KOPT-K1 (cell line): ENCODE data around the gene ZNF248.
"Not testable (repeated sequence)": the region's sequence is repeated elsewhere in the genome, so short reads cannot be mapped to it uniquely, and the experiment has no call there.

Experiments
- H3K27ac ChIP-seq: fragments of 200-600 bp; sonication (generic); 2 replicates; pipeline ENCODE4 v1.5.1; 2016; ENCODE audit warnings: antibody characterized with exemption, mild to moderate bottlenecking, low read depth, low read length; ENCODE audit not compliant: poor library complexity, severe bottlenecking
- H3K36me3 ChIP-seq: fragments of 200-600 bp; sonication (generic); 2 replicates; pipeline ENCODE4 v1.5.1; 2017; ENCODE audit warnings: antibody characterized with exemption, mild to moderate bottlenecking, low read length, moderate library complexity; ENCODE audit not compliant: insufficient read depth
- H3K9me3 ChIP-seq: fragments of 200-600 bp; sonication (generic); 2 replicates; pipeline ENCODE4 v1.5.1; 2017; ENCODE audit warnings: antibody characterized with exemption, low read length, mild to moderate bottlenecking; ENCODE audit not compliant: insufficient read depth, poor library complexity, severe bottlenecking

The ZNF248 gene

DNA sequence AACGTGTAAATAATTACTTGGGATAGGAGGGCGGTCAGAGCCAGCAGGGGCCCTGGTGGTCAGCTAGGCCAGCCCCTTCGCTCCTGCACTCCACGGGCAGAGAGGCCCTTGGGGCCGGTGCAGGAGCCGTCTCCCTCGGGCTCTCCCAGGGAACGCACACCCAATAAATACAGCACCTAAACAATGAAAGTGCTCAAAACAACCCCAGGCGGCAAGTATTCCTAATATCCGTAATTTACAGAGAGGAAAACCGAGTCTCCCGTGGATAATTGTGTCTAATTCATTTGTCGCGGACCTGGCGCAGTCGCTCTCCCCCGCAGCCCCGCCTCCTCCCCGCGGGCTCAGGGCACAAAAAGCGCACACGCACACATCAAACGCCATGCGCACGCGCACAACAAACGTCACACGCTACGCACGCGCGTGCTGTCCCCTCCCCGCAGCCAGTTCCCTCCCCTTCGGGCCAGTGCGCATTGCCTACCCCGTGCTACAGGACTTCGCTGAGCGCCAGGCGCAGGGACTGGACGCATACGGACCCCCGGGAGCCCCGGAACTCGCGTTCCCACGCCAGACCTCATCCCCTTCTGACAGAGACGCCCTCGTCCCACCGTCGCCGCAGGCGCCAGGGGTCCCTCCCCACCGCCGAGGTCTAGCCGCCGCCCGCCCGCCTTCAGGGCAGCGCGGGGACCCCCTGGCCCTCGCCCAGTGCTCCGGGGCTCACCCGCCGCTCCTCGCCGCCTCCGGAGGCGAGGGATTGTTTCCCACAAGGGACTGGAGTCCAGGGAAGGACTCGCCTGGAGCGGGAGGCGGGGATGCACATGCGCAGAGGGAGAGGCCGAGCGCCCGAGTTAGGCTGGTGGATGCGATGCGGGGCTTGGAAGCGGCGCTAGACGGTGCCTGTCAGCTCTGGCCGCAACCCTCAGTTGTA lies at the start of gene ZNF248:
Gene ZNF248 (minus strand): TSS at position 324 of the 925 bp plus-strand sequence. CDS start 1,300 bp downstream, outside the sequence.
- Histone ChIP-seq H3K36me3 (0 out of 2 replicates have a peak, but pooled peaks cover 7% of the 10 kb centered on the region), H3K27ac (peak within 1 kb of the TSS; percentile 80), H3K9me3 (peaks cover 6% of the 10 kb centered on the region)

- no peak overlapping the region for H3K27ac ChIP-seq
- no peaks in the 10 kb centered on the region for H3K9me3 ChIP-seq
- H3K36me3 ChIP-seq = no peaks in the 10 kb centered on the region
These were observed 49.0 kb upstream of the ZNF248 start for GRCh38 chr10:37906382-37906781.

- H3K27ac ChIP-seq = no peak overlapping the region
- no peaks in the 10 kb centered on the region for H3K36me3 ChIP-seq
- peaks cover 28% of the 10 kb centered on the region for H3K9me3 ChIP-seq
These were observed 39.0 kb upstream of the ZNF248 start for GRCh38 chr10:37896436-37896835.

DNA sequence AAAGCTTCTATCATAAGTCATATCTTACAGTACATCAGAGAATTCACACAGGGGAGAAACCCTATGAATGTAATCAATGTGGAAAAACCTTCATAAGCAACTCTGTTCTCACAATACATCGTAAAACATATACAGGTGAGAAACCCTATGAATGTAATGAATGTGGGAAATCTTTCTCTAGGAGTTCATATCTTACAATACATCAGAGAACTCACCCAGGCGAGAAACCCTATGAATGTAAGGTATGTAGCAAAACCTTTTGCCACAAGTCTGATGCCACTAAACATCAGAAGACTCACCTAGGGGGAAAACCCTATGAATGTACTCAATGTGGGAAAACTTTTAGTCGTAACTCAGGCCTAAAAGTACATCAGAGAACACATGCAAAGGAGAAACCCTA lies 38.3 kb upstream of the ZNF248 start:
- H3K36me3 ChIP-seq = no peaks in the 10 kb centered on the region
- H3K9me3 ChIP-seq = peaks cover 32% of the 10 kb centered on the region
- H3K27ac ChIP-seq = no peak overlapping the region

DNA sequence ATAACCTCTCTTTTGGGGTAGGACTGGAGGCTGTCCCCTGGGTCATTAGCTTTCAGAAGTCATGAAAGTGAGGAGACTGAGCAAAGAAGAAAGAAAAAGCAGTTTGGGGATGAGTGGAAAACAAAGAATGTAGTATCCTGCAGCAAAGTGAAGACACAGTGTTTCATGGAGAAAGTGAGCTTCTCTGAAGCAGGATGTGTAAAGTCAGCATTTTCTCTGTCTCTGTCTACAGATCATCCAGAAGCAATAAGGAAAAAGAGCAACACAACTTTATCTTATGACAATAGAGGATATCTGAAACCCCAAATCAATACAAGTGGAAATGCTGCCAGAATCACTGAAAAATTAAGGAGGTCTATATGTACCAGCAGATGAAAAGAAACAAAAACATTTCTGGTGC lies 28.4 kb upstream of the ZNF248 start:
- Histone ChIP-seq H3K27ac (no peak overlapping the region), H3K36me3 (no peaks in the 10 kb centered on the region), H3K9me3 (no peaks in the 10 kb centered on the region)

GRCh38 chr10:37872955-37873354 lies 15.5 kb upstream of the ZNF248 start:
- Histone ChIP-seq H3K27ac (no peak overlapping the region), H3K36me3 (no peaks in the 10 kb centered on the region), H3K9me3 (peaks cover 4% of the 10 kb centered on the region)

DNA sequence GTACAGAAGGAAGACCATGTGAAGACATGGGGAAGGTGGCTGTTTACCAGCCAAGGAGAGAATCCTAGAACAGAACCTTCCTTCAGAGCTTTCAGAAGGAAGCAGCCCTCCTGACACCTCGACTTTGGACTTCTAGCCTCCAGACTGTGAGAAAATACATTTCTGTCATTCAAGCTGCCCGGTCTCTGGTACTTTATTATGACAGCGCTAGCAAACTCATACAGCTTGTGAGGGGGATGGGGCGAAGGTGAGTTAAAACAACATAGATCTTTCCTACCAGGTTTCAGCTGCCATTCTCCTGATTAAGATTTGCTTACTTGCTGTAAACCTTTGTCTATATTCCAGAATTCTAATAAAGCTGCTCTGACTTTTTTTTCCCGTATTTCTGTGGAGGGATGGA lies 14.9 kb upstream of the ZNF248 start:
- Histone ChIP-seq H3K36me3 (no peaks in the 10 kb centered on the region), H3K27ac (no peak overlapping the region), H3K9me3 (peaks cover 4% of the 10 kb centered on the region)

DNA sequence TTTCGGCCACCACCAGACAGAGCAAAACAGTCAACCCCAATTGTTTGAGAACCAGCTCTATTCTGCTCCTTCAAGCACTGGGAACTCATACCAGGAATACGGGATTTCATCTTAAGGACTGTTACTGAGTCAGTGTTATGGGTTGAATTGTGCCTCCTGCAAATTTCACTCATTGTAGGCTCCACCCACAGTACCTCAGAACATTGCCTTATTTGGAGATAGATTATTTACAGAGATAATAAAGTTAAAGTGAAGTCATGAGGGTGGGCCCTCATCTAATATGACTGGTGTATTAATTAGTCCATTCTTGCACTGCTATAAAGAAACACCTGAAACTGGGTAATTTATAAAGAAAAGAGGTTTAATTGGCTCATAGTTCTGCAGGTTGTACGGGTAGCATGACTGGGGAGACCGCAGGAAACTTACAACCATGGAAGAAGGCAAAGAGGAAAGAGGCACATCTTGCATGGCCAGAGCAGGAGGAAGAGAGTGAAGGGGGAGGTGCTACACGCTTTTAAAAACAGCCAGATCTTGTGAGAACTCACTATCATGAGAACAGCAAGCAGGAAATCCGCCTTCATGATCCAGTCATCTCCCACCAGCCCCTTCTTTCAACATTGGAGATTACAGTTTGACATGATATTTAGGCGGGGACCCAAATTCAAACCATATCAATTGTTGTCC lies 14.3 kb upstream of the ZNF248 start:
- Histone ChIP-seq H3K9me3 (peaks cover 4% of the 10 kb centered on the region), H3K36me3 (no peaks in the 10 kb centered on the region), H3K27ac (no peak overlapping the region)

GRCh38 chr10:37871143-37871542 lies 13.7 kb upstream of the ZNF248 start:
- H3K9me3 ChIP-seq = peaks cover 4% of the 10 kb centered on the region
- no peak overlapping the region for H3K27ac ChIP-seq
- no peaks in the 10 kb centered on the region for H3K36me3 ChIP-seq

DNA sequence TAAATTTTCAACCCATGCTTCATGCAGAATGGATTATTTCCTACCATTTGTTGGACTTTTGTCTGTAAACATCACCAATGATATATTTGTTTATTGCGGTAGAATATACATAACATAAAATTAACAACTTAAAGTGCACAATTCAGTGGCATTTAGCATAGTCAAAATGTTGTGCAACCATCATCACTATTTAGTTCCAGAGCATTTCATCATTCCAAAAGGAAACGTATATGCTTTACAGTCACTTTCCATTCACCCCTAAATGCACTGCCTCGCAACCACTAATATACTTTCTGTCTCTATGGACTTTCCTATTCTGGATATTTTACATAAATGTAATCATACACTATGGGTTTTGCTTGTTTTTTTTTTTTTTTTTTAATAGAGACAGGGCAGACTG lies 11.4 kb upstream of the ZNF248 start:
- Histone ChIP-seq H3K36me3 (no peaks in the 10 kb centered on the region), H3K9me3 (peaks cover 4% of the 10 kb centered on the region), H3K27ac (no peak overlapping the region)

GRCh38 chr10:37865957-37866803 lies 8.8 kb upstream of the ZNF248 start:
- Histone ChIP-seq H3K9me3 (no peaks in the 10 kb centered on the region), H3K36me3 (no peaks in the 10 kb centered on the region), H3K27ac (no peak overlapping the region)

GRCh38 chr10:37865264-37865663 lies 7.9 kb upstream of the ZNF248 start:
- H3K27ac ChIP-seq = no peak overlapping the region
- H3K36me3 ChIP-seq = no peaks in the 10 kb centered on the region
- H3K9me3 ChIP-seq = peaks cover 4% of the 10 kb centered on the region

- H3K9me3 ChIP-seq = peaks cover 6% of the 10 kb centered on the region
- no peak overlapping the region for H3K27ac ChIP-seq
- H3K36me3 ChIP-seq = no peaks in the 10 kb centered on the region
These were observed 3.2 kb upstream of the ZNF248 start for GRCh38 chr10:37860494-37861190.

GRCh38 chr10:37859270-37859669 lies 1.9 kb upstream of the ZNF248 start:
- H3K36me3 ChIP-seq, H3K27ac ChIP-seq, H3K9me3 ChIP-seq: not testable (repeated sequence)
